Neural cell (in vitro differentiated cells): ENCODE measurements around the gene SH3GLB2. TPM values are rescaled to one million over a fixed set of nuclear protein-coding genes. Genes with fewer than 3 reads are reported as not detected.
"Not testable (repeated sequence)": the region's sequence is repeated elsewhere in the genome, so short reads cannot be mapped to it uniquely, and the experiment has no call there.

Experiments used
- H2AFZ ChIP-seq: fragments of 200-600, 300-800 bp; sonication (generic), shearing (Covaris generic); 2 replicates; pipeline ENCODE4 v1.6.0; 2014; ENCODE audit warnings: low read depth, mild to moderate bottlenecking, antibody characterized with exemption, low read length, moderate library complexity
- H3F3A ChIP-seq: fragments of 200-600 bp; shearing (Covaris generic); 2 replicates; pipeline ENCODE4 v1.6.1; 2016; ENCODE audit warnings: mild to moderate bottlenecking, moderate library complexity, mixed read lengths, antibody characterized with exemption, low read length; ENCODE audit not compliant: insufficient read depth, poor library complexity, severe bottlenecking
- H3K27ac ChIP-seq: fragments of 200-600, 300-800 bp; sonication (generic), shearing (Covaris generic); 2 replicates; pipeline ENCODE4 v1.5.1; 2014; ENCODE audit warnings: mild to moderate bottlenecking, low read length, moderate library complexity
- H3K27me3 ChIP-seq: fragments of 300-800, 200-600 bp; sonication (generic), shearing (Covaris generic); 2 replicates; pipeline ENCODE4 v1.6.0; 2014; ENCODE audit warnings: mild to moderate bottlenecking, low read depth, low read length, moderate library complexity; ENCODE audit not compliant: insufficient read depth
- H3K36me3 ChIP-seq: fragments of 300-800, 200-600 bp; sonication (generic), shearing (Covaris generic); 2 replicates; pipeline ENCODE4 v1.5.1; 2014; ENCODE audit warnings: mild to moderate bottlenecking, antibody characterized with exemption, low read length, moderate library complexity; ENCODE audit not compliant: insufficient read depth
- H3K4me2 ChIP-seq: fragments of 300-800, 200-600 bp; sonication (generic), shearing (Covaris generic); 2 replicates; pipeline ENCODE4 v1.6.0; 2014; ENCODE audit warnings: mild to moderate bottlenecking, low read length
- H3K4me3 ChIP-seq: fragments of 300-800, 200-600 bp; sonication (generic), shearing (Covaris generic); 2 replicates; pipeline ENCODE4 v1.5.1; 2014; ENCODE audit warnings: mild to moderate bottlenecking, low read length, moderate library complexity
- H3K79me2 ChIP-seq: fragments of 200-600 bp; shearing (Covaris generic); replicated peaks from 2 replicates; pipeline ENCODE4 v1.6.0; 2014; ENCODE audit warnings: mild to moderate bottlenecking, low read length, moderate library complexity; ENCODE audit not compliant: insufficient read depth
- H3K9ac ChIP-seq: fragments of 300-800, 200-600 bp; sonication (generic), shearing (Covaris generic); 2 replicates; pipeline ENCODE4 v1.6.1; 2016; ENCODE audit warnings: mild to moderate bottlenecking, low read length, mixed read lengths
- H3K9me2 ChIP-seq: fragments of 200-600 bp; shearing (Covaris generic); 2 replicates; pipeline ENCODE4 v1.6.1; 2016; ENCODE audit warnings: mild to moderate bottlenecking, low read length, mixed read lengths; ENCODE audit not compliant: insufficient read depth
- H3K9me3 ChIP-seq: fragments of 200-600, 300-800 bp; sonication (generic), shearing (Covaris generic); 2 replicates; pipeline ENCODE4 v1.6.1; 2016; ENCODE audit warnings: mild to moderate bottlenecking, mixed run types, low read length, moderate library complexity, mixed read lengths
- H4K20me1 ChIP-seq: fragments of 200-600 bp; shearing (Covaris generic); 2 replicates; pipeline ENCODE4 v1.6.1; 2016; ENCODE audit warnings: mild to moderate bottlenecking, mixed run types; ENCODE audit not compliant: insufficient read depth
- CTCF ChIP-seq: fragments of 450-650 bp; IDR thresholded peaks from 2 replicates; pipeline ENCODE4 v1.5.1; 2014; ENCODE audit warnings: antibody characterized with exemption, mild to moderate bottlenecking, moderate library complexity; ENCODE audit not compliant: poor library complexity, severe bottlenecking
- EP300 ChIP-seq: fragments of 450-650 bp; conservative IDR thresholded peaks from 2 replicates; pipeline ENCODE4 v1.6.1; 2014; ENCODE audit warnings: antibody characterized with exemption, mild to moderate bottlenecking, moderate library complexity; ENCODE audit not compliant: poor library complexity, severe bottlenecking
- EZH2 ChIP-seq: fragments of 200-600, 300-800 bp; shearing (Covaris generic), sonication (generic); IDR thresholded peaks from 2 replicates; pipeline ENCODE4 v1.6.1; 2014; ENCODE audit warnings: antibody characterized with exemption, low read length, borderline replicate concordance, mild to moderate bottlenecking; ENCODE audit not compliant: insufficient read depth, poor library complexity, severe bottlenecking
- MXI1 ChIP-seq: fragments of 450-650 bp; conservative IDR thresholded peaks from 2 replicates; pipeline ENCODE4 v1.6.1; 2014; ENCODE audit warnings: antibody characterized with exemption, mild to moderate bottlenecking; ENCODE audit not compliant: poor library complexity, severe bottlenecking
- POLR2AphosphoS5 ChIP-seq: IDR thresholded peaks from 2 replicates; pipeline ENCODE4 v1.6.1; 2012
- RAD21 ChIP-seq: fragments of 450-650 bp; conservative IDR thresholded peaks from 2 replicates; pipeline ENCODE4 v1.6.1; 2014; ENCODE audit warnings: antibody characterized with exemption, mild to moderate bottlenecking, moderate library complexity
- REST ChIP-seq: IDR thresholded peaks from 2 replicates; pipeline ENCODE4 v1.6.1; 2012; ENCODE audit warnings: borderline replicate concordance
- TAF1 ChIP-seq: IDR thresholded peaks from 2 replicates; pipeline ENCODE4 v1.6.1; 2012; ENCODE audit warnings: low read depth
- polyA plus RNA-seq: library from polyadenylated mRNA; depleted of rRNA; stranded (reverse); fragments of >200 nt; gene quantifications from 2 replicates; pipeline ENCODE4 v1.2.3, GENCODE V29; 2014

SH3GLB2 gene
- polyA plus RNA-seq, 1 donor from 2014 or later: 128 TPM

- H4K20me1 ChIP-seq: no peaks in the 10 kb centered on the region
- no peaks in the 10 kb centered on the region for H3K9me2 ChIP-seq
- no peaks in the 10 kb centered on the region for H3K9me3 ChIP-seq
- TF ChIP-seq POLR2AphosphoS5: no peak
- TF ChIP-seq EP300: no peak
- no peak for TF ChIP-seq EZH2
- TF ChIP-seq REST: no peak
- no peak for TF ChIP-seq RAD21
- no peak for TF ChIP-seq TAF1
- TF ChIP-seq CTCF: no peak
- no peak for TF ChIP-seq MXI1
- no peaks in the 10 kb centered on the region for H3K79me2 ChIP-seq
- no peak overlapping the region for H3K27ac ChIP-seq
- no peaks in the 10 kb centered on the region for H3F3A ChIP-seq
- H3K4me3 ChIP-seq: no peak overlapping the region
- H3K4me2 ChIP-seq: no peak overlapping the region
- no peaks in the 10 kb centered on the region for H3K36me3 ChIP-seq
- H3K9ac ChIP-seq: no peak overlapping the region
- no peaks in the 10 kb centered on the region for H3K27me3 ChIP-seq
- no peak overlapping the region for H2AFZ ChIP-seq
These were observed 58.6 kb downstream of the SH3GLB2 start for GRCh38 chr9:128969491-128969890.

GRCh38 chr9:128961403-128961802 is 66.7 kb downstream of the SH3GLB2 start:
- H3K79me2 ChIP-seq, H3K9ac ChIP-seq, H3K9me2 ChIP-seq: not testable (repeated sequence)

More at GRCh38 chr9:128961403-128961802, 66.7 kb downstream of the SH3GLB2 start:
- H2AFZ ChIP-seq, H4K20me1 ChIP-seq, H3K9me3 ChIP-seq, H3K36me3 ChIP-seq, H3K4me2 ChIP-seq, H3F3A ChIP-seq, H3K27me3 ChIP-seq, H3K27ac ChIP-seq, H3K4me3 ChIP-seq: not testable (repeated sequence)

Other genes with a start within 250 kb of the SH3GLB2 start
- 24.4 and 30.0 TPM in 2 replicates for gene TBC1D13, start 241.1 kb downstream of the SH3GLB2 start, polyA plus RNA-seq
- gene ENDOG, start 209.8 kb downstream of the SH3GLB2 start, polyA plus RNA-seq: 60.1 and 61.5 TPM in 2 replicates
- gene SPOUT1, start 198.5 kb downstream of the SH3GLB2 start, polyA plus RNA-seq: 26.7 and 34.7 TPM in 2 replicates
- gene KYAT1, start 146.4 kb downstream of the SH3GLB2 start, polyA plus RNA-seq: 22.6 and 24.4 TPM in 2 replicates
- 11.6 and 15.6 TPM in 2 replicates for gene LRRC8A, start 146.2 kb downstream of the SH3GLB2 start, polyA plus RNA-seq
- not detected in 2 replicates for gene PHYHD1, start 107.3 kb downstream of the SH3GLB2 start, polyA plus RNA-seq
- gene DOLK, start 80.7 kb downstream of the SH3GLB2 start, polyA plus RNA-seq: 11.3 and 14.4 TPM in 2 replicates
- 21.2 and 24.0 TPM in 2 replicates for gene NUP188, start 80.6 kb downstream of the SH3GLB2 start, polyA plus RNA-seq
- 42.4 and 73.6 TPM in 2 replicates for gene MIGA2, start 8.3 kb upstream of the SH3GLB2 start, polyA plus RNA-seq
- gene DOLPP1, start 52.8 kb upstream of the SH3GLB2 start, polyA plus RNA-seq: 31.1 and 31.5 TPM in 2 replicates
- 14.3 and 21.2 TPM in 2 replicates for gene CRAT, start 82.5 kb upstream of the SH3GLB2 start, polyA plus RNA-seq
- 50.5 and 62.8 TPM in 2 replicates for gene PTPA, start 83.1 kb upstream of the SH3GLB2 start, polyA plus RNA-seq
- gene IER5L, start 149.9 kb upstream of the SH3GLB2 start, polyA plus RNA-seq: 20.8 and 30.5 TPM in 2 replicates